Measurements from ENCODE around the gene RFXANK.

DNA sequence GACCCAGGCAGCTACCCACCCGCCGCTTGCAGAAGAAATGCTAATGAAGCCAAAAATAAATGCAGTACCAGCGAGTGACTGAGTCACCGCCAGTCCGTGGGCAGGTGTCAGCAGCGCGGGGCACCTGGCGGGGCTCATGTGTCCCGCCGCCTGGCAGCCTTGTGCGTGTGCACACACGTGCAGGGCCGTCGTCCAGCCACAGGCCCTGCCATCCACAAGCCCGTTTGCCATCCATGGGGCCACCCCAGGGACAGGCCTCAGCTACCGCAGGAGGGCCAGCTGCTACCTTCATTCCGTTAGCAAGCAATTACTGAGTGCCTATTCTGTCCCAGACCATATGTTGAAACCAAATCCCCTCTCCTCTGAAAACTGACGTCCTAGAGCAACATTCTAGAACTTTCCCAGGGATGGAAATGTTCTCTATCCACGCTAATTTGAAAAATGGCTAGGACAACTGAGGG, 40.2 kb downstream of the RFXANK start:
- TF ChIP-seq CTCF (IDR thresholded peaks at IDR 0.05; ENCODE audit: insufficient read depth, low read depth, low read length) = no peak
- TF ChIP-seq EZH2 (IDR thresholded peaks at IDR 0.05; ENCODE audit: insufficient read depth, low read length) = no peak

Data from astrocyte (in vitro differentiated cells and primary cell).